Measurements from ENCODE around the gene ARF3.
A peak's percentile ranks its signal among the peaks of the same experiment; 100 is the strongest.

The ARF3 gene

GRCh38 chr12:48988030-48988649, 30.9 kb upstream of the ARF3 start:
- peak; percentile 85 for TF ChIP-seq CTCF (conservative IDR thresholded peaks at IDR 0.05; ENCODE audit: low read length)
- DNase-seq (ENCODE audit: low read depth) = no peak
- H3K4me3 ChIP-seq (ENCODE audit: low read length) = no peak overlapping the region

DNA sequence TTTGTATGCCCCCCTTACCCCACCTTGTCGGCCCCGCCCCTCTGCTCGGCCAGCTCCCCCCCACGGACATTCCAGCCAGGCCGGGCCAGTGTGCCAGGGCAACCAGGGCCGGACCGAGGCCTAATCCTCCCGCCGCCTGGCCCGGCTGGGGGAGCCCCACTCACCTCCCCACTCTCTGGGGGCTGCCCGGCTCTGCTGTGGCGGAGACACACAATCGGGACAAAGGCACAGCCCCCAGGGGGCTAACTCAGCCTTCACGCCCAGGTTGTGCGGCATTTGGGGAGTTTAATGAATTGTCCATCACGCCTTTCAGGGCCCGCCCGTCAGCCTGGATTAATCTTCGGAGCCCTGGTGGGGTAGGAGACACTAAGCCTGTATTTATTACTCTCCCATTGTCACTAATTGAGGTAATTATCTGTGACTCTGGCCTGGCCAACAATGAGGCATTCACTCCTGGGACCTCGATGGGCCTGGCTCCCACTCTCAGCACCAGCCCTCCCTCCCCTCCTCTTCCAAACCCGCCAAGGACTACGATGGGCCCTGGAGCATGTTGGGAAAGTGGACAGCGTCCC, 29.5 kb upstream of the ARF3 start:
- DNase-seq (ENCODE audit: low read depth) = no peak
- H3K4me3 ChIP-seq (ENCODE audit: low read length) = no peak overlapping the region
- TF ChIP-seq CTCF (conservative IDR thresholded peaks at IDR 0.05; ENCODE audit: low read length) = no peak

DNA sequence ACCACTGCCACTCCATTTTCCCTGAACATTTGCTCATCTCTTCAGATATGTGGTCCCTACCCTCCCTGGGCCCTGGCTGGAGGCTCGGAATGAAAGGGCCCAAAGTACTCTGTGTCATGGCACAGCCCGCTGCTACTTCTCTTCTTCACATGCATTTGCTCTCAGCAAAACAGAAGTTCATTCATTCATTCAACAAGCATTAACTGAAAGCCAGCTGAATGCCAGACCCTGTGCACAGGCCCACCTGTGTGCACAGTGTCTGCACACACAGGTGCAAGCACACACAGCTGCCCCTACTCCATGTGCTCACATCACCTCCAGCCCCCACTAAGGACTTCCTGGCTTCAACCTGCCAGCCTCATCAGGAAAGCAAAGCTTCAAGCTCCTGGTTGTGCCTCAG, 28.6 kb upstream of the ARF3 start:
- no peak for TF ChIP-seq CTCF (conservative IDR thresholded peaks at IDR 0.05; ENCODE audit: low read length)
- DNase-seq (ENCODE audit: low read depth) = no peak

DNA sequence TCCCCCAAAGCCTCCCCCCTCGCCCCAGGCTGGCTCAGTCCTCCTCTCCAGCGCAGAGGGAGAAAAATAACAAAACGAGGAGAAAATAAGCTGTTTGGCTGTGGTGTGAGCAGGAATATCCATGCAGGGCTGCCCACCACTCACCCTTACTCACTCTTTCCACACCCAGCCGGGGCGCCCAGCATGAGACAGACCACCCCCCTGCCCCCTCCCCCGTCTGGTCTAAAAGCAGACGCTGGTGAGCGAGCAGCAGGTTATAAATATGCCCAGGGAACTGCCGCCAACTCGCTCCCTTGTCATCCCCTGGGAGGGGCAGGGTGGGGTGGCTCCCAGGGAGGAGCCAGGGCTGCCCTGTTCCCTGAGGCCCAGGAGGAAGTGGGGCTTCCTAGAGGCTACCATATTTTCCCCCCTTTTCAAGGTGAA, 28.2 kb upstream of the ARF3 start:
- DNase-seq (ENCODE audit: low read depth) = no peak
- TF ChIP-seq CTCF (conservative IDR thresholded peaks at IDR 0.05; ENCODE audit: low read length) = no peak
- H3K4me3 ChIP-seq (ENCODE audit: low read length) = no peak overlapping the region

More for the DNA sequence above, 28.6 kb upstream of the ARF3 start:
- H3K4me3 ChIP-seq (ENCODE audit: low read length) = no peak overlapping the region

DNA sequence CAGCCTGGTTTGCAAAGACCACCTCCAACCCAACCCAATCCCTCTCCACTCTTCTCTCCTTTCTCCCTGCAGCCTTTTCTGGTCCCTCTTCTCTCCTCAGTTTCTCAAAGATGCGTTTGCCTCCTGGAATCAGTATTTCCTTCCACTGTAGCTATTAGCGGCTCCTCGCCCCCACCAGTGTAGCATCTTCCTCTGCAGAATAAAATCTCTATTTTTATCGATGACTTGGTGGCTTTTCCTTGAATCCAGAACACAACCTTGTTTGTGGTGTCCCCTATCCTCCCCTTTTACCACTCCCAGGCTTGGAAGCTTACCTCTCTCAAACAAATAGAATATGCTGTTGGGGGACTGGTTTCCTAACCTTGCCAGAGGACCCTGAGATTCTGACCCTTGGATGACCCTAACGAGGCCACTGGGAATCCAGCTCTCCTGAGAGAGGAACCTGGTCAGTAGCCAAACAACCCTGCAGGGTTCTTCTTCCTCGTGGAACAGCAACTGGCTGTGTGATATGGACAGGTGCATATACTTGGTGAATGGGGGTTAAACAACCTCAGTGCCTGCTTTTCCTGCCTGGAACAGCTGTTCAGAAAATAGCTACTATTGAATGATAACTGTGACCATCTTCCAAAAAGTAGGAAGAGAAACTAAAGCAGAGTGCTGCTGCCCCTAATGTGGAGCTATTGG, 25.3 kb upstream of the ARF3 start:
- DNase-seq (ENCODE audit: low read depth) = no peak
- no peak overlapping the region for H3K4me3 ChIP-seq (ENCODE audit: low read length)
- TF ChIP-seq CTCF (conservative IDR thresholded peaks at IDR 0.05; ENCODE audit: low read length) = no peak

GRCh38 chr12:48981757-48982157, 24.5 kb upstream of the ARF3 start:
- no peak for TF ChIP-seq CTCF (conservative IDR thresholded peaks at IDR 0.05; ENCODE audit: low read length)
- DNase-seq (ENCODE audit: low read depth) = no peak

More at GRCh38 chr12:48981757-48982157, 24.5 kb upstream of the ARF3 start:
- no peak overlapping the region for H3K4me3 ChIP-seq (ENCODE audit: low read length)

Data from AG10803 (cell line).